Measurements from ENCODE around the gene STAP2. TPM values are rescaled to one million over a fixed set of nuclear protein-coding genes. Genes with fewer than 3 reads are reported as not detected.

The STAP2 gene
- total and polyA plus RNA-seq, 9 of the 15 experiments (the other 6 are each of a cell fraction or from before 2014, with no cell fraction given), result 1.2 to 9.8 (median 4.5) TPM

DNA sequence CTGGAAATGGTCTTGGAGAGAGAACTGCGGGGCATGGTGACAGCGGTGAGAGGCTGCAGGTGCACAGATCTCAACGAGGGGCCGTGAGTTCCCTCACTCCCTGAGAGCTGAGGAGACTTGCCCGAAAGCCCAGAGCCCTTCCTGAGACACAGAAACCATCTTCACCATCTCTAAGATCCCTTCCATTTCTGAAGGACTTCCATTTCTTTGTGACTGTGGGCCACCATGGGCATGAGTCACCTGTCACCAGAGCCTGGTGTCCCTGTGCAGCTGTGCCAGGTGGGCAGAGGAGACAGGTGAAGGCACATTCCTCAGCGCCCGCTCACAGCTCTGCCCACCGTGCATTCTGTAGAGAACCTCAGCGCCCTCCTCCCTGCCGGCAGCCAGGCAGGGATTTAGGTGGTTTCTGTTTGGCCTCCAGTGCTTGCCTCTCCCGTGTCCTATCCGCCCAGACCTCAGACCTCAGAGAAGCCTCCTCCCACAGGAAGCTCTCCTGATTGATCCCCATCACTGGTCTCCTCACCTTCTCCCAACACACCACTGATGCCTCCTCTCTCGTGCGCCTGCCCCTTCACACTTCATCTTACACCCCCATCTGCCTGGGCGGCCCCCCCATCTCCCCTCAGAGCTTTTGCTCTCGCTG lies 37.5 kb upstream of the STAP2 start (continued):
- 0 out of 2 replicates have a peak, but pooled peaks have one; percentile 21 for TF ChIP-seq AFF4 (CRISPR knock-in tag; IDR thresholded peaks at IDR 0.05)
- TF ChIP-seq, protein P1, sequence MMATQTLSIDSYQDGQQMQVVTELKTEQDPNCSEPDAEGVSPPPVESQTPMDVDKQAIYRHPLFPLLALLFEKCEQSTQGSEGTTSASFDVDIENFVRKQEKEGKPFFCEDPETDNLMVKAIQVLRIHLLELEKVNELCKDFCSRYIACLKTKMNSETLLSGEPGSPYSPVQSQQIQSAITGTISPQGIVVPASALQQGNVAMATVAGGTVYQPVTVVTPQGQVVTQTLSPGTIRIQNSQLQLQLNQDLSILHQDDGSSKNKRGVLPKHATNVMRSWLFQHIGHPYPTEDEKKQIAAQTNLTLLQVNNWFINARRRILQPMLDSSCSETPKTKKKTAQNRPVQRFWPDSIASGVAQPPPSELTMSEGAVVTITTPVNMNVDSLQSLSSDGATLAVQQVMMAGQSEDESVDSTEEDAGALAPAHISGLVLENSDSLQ (IDR thresholded peaks at IDR 0.05), result no peak
- peak; percentile 13 for TF ChIP-seq TAF1 (IDR thresholded peaks at IDR 0.05; ENCODE audit: control insufficient read depth, extremely low read depth, insufficient read depth, low read length, severe bottlenecking)
- TF ChIP-seq ZBTB1 (CRISPR knock-in tag; IDR thresholded peaks at IDR 0.05; ENCODE audit: borderline replicate concordance, low read depth), result peak; percentile 33; the same call in 1 of the 2 replicates
- TF ChIP-seq, protein P2, sequence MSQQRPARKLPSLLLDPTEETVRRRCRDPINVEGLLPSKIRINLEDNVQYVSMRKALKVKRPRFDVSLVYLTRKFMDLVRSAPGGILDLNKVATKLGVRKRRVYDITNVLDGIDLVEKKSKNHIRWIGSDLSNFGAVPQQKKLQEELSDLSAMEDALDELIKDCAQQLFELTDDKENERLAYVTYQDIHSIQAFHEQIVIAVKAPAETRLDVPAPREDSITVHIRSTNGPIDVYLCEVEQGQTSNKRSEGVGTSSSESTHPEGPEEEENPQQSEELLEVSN (IDR thresholded peaks at IDR 0.05; ENCODE audit: borderline replicate concordance in 1 of 2, extremely low read depth in 1 of 2, insufficient read depth in 1 of 2, insufficient read length in 1 of 2, low read depth in 1 of 2, low read length in 1 of 2, poor library complexity in 1 of 2, severe bottlenecking in 1 of 2), result peak in 1 of 2 experiments; percentile 58
- TF ChIP-seq RAD51 (IDR thresholded peaks at IDR 0.05; ENCODE audit: borderline replicate concordance, low read depth), result no peak
- no peak for TF ChIP-seq SETDB1 (IDR thresholded peaks at IDR 0.05; ENCODE audit: low read length)
- TF ChIP-seq EZH2 (IDR thresholded peaks at IDR 0.05; ENCODE audit: borderline replicate concordance, low read depth, low read length), result no peak
- no peak for TF ChIP-seq FOXJ2 (tag; IDR thresholded peaks at IDR 0.05)
- TF ChIP-seq RFX5 (IDR thresholded peaks at IDR 0.05; ENCODE audit: low read depth, low read length), result no peak
- TF ChIP-seq CTCF (IDR thresholded peaks at IDR 0.05 in 2 of 3, conservative IDR thresholded peaks at IDR 0.05 in 1 of 3; ENCODE audit: insufficient read depth in 2 of 3, low read depth in 1 of 3, low read length in 3 of 3), result peak in 1 of 3 experiments; percentile 7; a peak in 1 of 6 replicates
- TF ChIP-seq MYNN (IDR thresholded peaks at IDR 0.05), result no peak
- no peak for TF ChIP-seq MYNN (CRISPR knock-in tag; IDR thresholded peaks at IDR 0.05)
- no peak for TF ChIP-seq NEUROD1 (IDR thresholded peaks at IDR 0.05; ENCODE audit: borderline replicate concordance, low read depth, low read length, partially characterized antibody)
- TF ChIP-seq, protein P3, sequence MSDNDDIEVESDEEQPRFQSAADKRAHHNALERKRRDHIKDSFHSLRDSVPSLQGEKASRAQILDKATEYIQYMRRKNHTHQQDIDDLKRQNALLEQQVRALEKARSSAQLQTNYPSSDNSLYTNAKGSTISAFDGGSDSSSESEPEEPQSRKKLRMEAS (CRISPR knock-in tag; IDR thresholded peaks at IDR 0.05), result no peak; the same call in 1 of the 2 replicates
- TF ChIP-seq BDP1 (IDR thresholded peaks at IDR 0.05; ENCODE audit: insufficient read depth, insufficient read length), result no peak
- TF ChIP-seq RCOR1 (IDR thresholded peaks at IDR 0.05; ENCODE audit: borderline replicate concordance in 1 of 2, low read depth in 2 of 2, low read length in 2 of 2), result 0 out of 4 replicates have a peak, but pooled peaks of 1 of the 2 experiments have one; percentile 22
